HCT116 (cell line): ENCODE measurements around the gene STUM. TPM values are rescaled to one million over a fixed set of nuclear protein-coding genes. Genes with fewer than 3 reads are reported as not detected.

Experiments used
- ATAC-seq: fragments of 200-7000 bp; cut with Tn5 transposase; 2 replicates; pipeline ENCODE4 v1.9.1; 2020; ENCODE audit warnings: mild to moderate bottlenecking, moderate library complexity
- BruUV-seq: library from RNA; stranded (reverse); fragments of 400-500 nt; replicated peaks from 2 replicates; lab custom pipeline; 2021; lab: Mats Ljungman, UMichigan
- CTCF ChIA-PET: fragments of 300-600 bp; sonication (Branson Sonifier 250); formaldehyde crosslinking; loops from one replicate; lab custom pipeline; 2021; ENCODE audit warnings: antibody characterized with exemption; lab: Charles Lee
- POLR2A ChIA-PET: fragments of 300-600, 350-600 bp; sonication (Branson Sonifier 250); formaldehyde crosslinking; loops from one replicate; lab custom pipeline; 2021; ENCODE audit warnings: antibody characterized with exemption; lab: Charles Lee
- RAD21 ChIA-PET, 2 experiments: fragments of 300-600 bp; sonication (Branson Sonifier 250); formaldehyde crosslinking; loops; one replicate each; lab custom pipeline; 2023; ENCODE audit warnings: low total read pairs in 2 of 2; ENCODE audit not compliant: uncharacterized antibody in 2 of 2, unreplicated experiment in 2 of 2, low non-redundant PET in 1 of 2; lab: Charles Lee
- DNase-seq: peaks from one replicate; pipeline ENCODE4 v3.0.0-alpha.2; 2010; ENCODE audit warnings: low read depth, low spot score
- H2AFZ ChIP-seq: fragments of 200-600 bp; shearing (Covaris generic), sonication (generic); 2 replicates; pipeline ENCODE4 v1.6.1; 2017; ENCODE audit warnings: low read depth, mixed run types, mixed read lengths, antibody characterized with exemption, low read length; ENCODE audit not compliant: poor library complexity, severe bottlenecking
- H3K27ac ChIP-seq: 2 replicates; pipeline ENCODE4 v1.5.1; 2012; ENCODE audit warnings: low read depth, low read length
- H3K27me3 ChIP-seq: fragments of 200-600 bp; sonication (generic); 2 replicates; pipeline ENCODE4 v1.6.1; 2016; ENCODE audit warnings: mixed run types, low read length, mixed read lengths; ENCODE audit not compliant: insufficient read depth
- H3K36me3 ChIP-seq, 2 experiments: fragments of 200-500 bp in 1 of 2; fragments of 200-600 bp in 1 of 2; sonication (Bioruptor generic) in 1 of 2; sonication (generic) in 1 of 2; 2 replicates each; pipeline versions ENCODE4 v1.5.1 to v1.6.1; 2014 to 2016; ENCODE audit warnings: low read length in 2 of 2, inconsistent platforms in 1 of 2, mixed read lengths in 1 of 2, mixed run types in 1 of 2; ENCODE audit not compliant: insufficient read depth in 2 of 2, control insufficient read depth in 1 of 2
- H3K4me1 ChIP-seq, 2 experiments: fragments of 200-600 bp in 1 of 2; sonication (generic) in 1 of 2; 2 replicates each; pipeline versions ENCODE4 v1.5.1 to v1.6.1; 2012 to 2017; ENCODE audit warnings: low read length in 2 of 2, inconsistent platforms in 1 of 2, mild to moderate bottlenecking in 1 of 2, mixed read lengths in 1 of 2, mixed run types in 1 of 2, moderate library complexity in 1 of 2; ENCODE audit not compliant: insufficient read depth in 2 of 2, control insufficient read depth in 1 of 2
- H3K4me2 ChIP-seq: fragments of 200-600 bp; sonication (generic); 2 replicates; pipeline ENCODE4 v1.6.1; 2017; ENCODE audit warnings: mixed run types, low read length, mixed read lengths
- H3K4me3 ChIP-seq, 2 experiments: fragments of 200-600 bp in 1 of 2; sonication (generic) in 1 of 2; replicated peaks in 1 of 2; 2 replicates each; pipeline ENCODE4 v1.5.1; 2011 to 2016; ENCODE audit warnings: low read length in 2 of 2, control low read depth in 1 of 2, low read depth in 1 of 2, mild to moderate bottlenecking in 1 of 2, mixed read lengths in 1 of 2, mixed run types in 1 of 2
- H3K79me2 ChIP-seq: fragments of 200-600 bp; sonication (generic); 2 replicates; pipeline ENCODE4 v1.6.1; 2017; ENCODE audit warnings: mild to moderate bottlenecking, mixed run types, low read length, moderate library complexity, mixed read lengths; ENCODE audit not compliant: insufficient read depth
- H3K9ac ChIP-seq: fragments of 200-600 bp; sonication (generic); 2 replicates; pipeline ENCODE4 v1.6.1; 2016; ENCODE audit warnings: low read length, mixed read lengths
- H3K9me2 ChIP-seq: fragments of 200-600 bp; sonication (generic), shearing (Covaris generic); 2 replicates; pipeline ENCODE4 v1.6.1; 2017; ENCODE audit warnings: mixed run types, mild to moderate bottlenecking, moderate library complexity; ENCODE audit not compliant: insufficient read depth
- H3K9me3 ChIP-seq, 2 experiments: fragments of 200-500 bp in 1 of 2; fragments of 200-600 bp in 1 of 2; sonication (Bioruptor generic) in 1 of 2; sonication (generic) in 1 of 2; 2 replicates each; pipeline ENCODE4 v1.6.1; 2014 to 2017; ENCODE audit warnings: low read length in 2 of 2, mixed read lengths in 2 of 2, inconsistent platforms in 1 of 2, low read depth in 1 of 2, mild to moderate bottlenecking in 1 of 2, mixed run types in 1 of 2, moderate library complexity in 1 of 2; ENCODE audit not compliant: control insufficient read depth in 1 of 2, insufficient read depth in 1 of 2
- H4K20me1 ChIP-seq: fragments of 200-600 bp; sonication (generic), shearing (Covaris generic); 2 replicates; pipeline ENCODE4 v1.6.1; 2017; ENCODE audit warnings: mixed run types, mild to moderate bottlenecking, moderate library complexity; ENCODE audit not compliant: insufficient read depth
- ATF3 ChIP-seq: IDR thresholded peaks from 2 replicates; pipeline ENCODE4 v1.6.1; 2012
- CEBPB ChIP-seq: IDR thresholded peaks from 2 replicates; pipeline ENCODE4 v1.6.1; 2012; ENCODE audit warnings: low read depth
- EGR1 ChIP-seq: IDR thresholded peaks from 2 replicates; pipeline ENCODE4 v1.6.1; 2012; ENCODE audit warnings: low read depth
- FOSL1 ChIP-seq: IDR thresholded peaks from 2 replicates; pipeline ENCODE4 v1.6.1; 2012; ENCODE audit warnings: low read depth
- YY1 ChIP-seq: IDR thresholded peaks from 2 replicates; pipeline ENCODE4 v1.6.1; 2011; ENCODE audit warnings: low read length, low read depth, moderate library complexity, mild to moderate bottlenecking; ENCODE audit not compliant: insufficient replicate concordance; ENCODE audit errors: extremely low read depth
- ZBTB33 ChIP-seq: IDR thresholded peaks from 2 replicates; pipeline ENCODE4 v1.6.1; 2011; ENCODE audit warnings: mild to moderate bottlenecking, low read length, moderate library complexity; ENCODE audit not compliant: insufficient replicate concordance; ENCODE audit errors: extremely low read depth
- intact Hi-C: fragments of 100-400 bp; cut with micrococcal nuclease; formaldehyde crosslinking; loops from 2 replicates; pipeline ENCODE4 v1.10.0; 2022
- total RNA-seq: library from RNA; stranded (reverse); gene quantifications from one replicate; pipeline ENCODE4 v1.2.1, GENCODE V29; 2021; ENCODE audit not compliant: unreplicated experiment

STUM gene
- total RNA-seq, 1 experiment from 2014 or later, result not detected

GRCh38 chr1:226629896-226630550 lies 81.5 kb downstream of the STUM start:
- Histone ChIP-seq H3K27me3 (0 out of 2 replicates have a peak, but pooled peaks cover 3% of the 10 kb centered on the region), H3K4me1 (peaks cover under 1 to 11% of the 10 kb centered on the region in 2 experiments; a peak in 2 of 4 replicates), H3K27ac (no peak overlapping the region), H4K20me1 (no peaks in the 10 kb centered on the region), H3K4me3 (no peak overlapping the region), H3K36me3 (no peaks in the 10 kb centered on the region), H3K9ac (no peak overlapping the region), H2AFZ (no peak overlapping the region), H3K4me2 (no peak overlapping the region), H3K9me3 (no peaks in the 10 kb centered on the region), H3K79me2 (no peaks in the 10 kb centered on the region), H3K9me2 (no peaks in the 10 kb centered on the region)
- no TSS peak for BruUV-seq
- ChIA-PET POLR2A (no interaction called here), CTCF (no interaction called here), RAD21 (no interaction called here)
- no peak for ATAC-seq
- TF ChIP-seq YY1 (no peak), CEBPB (no peak)
- intact Hi-C loops, result loop anchor here (10.0 kb wide), 1 partner anchor 305 kb away; no protein-coding TSS in a partner anchor
- DNase-seq, result no peak

- ATAC-seq (no peak), DNase-seq (no peak)
- POLR2A ChIA-PET, result no interaction called here
- RAD21 ChIA-PET, result no interaction called here
- H3K4me2 ChIP-seq, result no peak overlapping the region
- TF ChIP-seq EGR1 (no peak), ATF3 (no peak), CEBPB (no peak), FOSL1 (no peak), YY1 (no peak), ZBTB33 (no peak)
- no peak overlapping the region for H3K27ac ChIP-seq
- H3K9me3 ChIP-seq, result no peaks in the 10 kb centered on the region
- H3K79me2 ChIP-seq, result no peaks in the 10 kb centered on the region
- peaks cover 5 to 17% of the 10 kb centered on the region in 2 experiments; a peak in 3 of 4 replicates for H3K4me1 ChIP-seq
- H4K20me1 ChIP-seq, result no peaks in the 10 kb centered on the region
- H3K9me2 ChIP-seq, result no peaks in the 10 kb centered on the region
- no peak overlapping the region for H3K4me3 ChIP-seq
- no peak overlapping the region for H2AFZ ChIP-seq
- intact Hi-C loops, result loop anchor here (10.0 kb wide), 1 partner anchor 304 kb away; no protein-coding TSS in a partner anchor
- 0 out of 2 replicates have a peak, but pooled peaks cover 3% of the 10 kb centered on the region for H3K27me3 ChIP-seq
- BruUV-seq, result no TSS peak
- no peaks in the 10 kb centered on the region for H3K36me3 ChIP-seq
- CTCF ChIA-PET, result interaction anchor here (0.6 kb wide), 1 partner anchor 198 kb away, joined by 4 read pairs; no protein-coding TSS in a partner anchor
- no peak overlapping the region for H3K9ac ChIP-seq
Measured at GRCh38 chr1:226630592-226630991, 82.0 kb downstream of the STUM start.
